PC-3 (cell line): ENCODE results near the gene TK2. TPM values are rescaled to one million over a fixed set of nuclear protein-coding genes. Genes with fewer than 3 reads are reported as not detected.
"Not testable (repeated sequence)": the region's sequence is repeated elsewhere in the genome, so short reads cannot be mapped to it uniquely, and the experiment has no call there.

Experiments used
- ATAC-seq: fragments of 200-7000 bp; cut with Tn5 transposase; 2 replicates; pipeline ENCODE4 v1.9.1; 2020; ENCODE audit warnings: mild to moderate bottlenecking, moderate library complexity
- BruUV-seq: library from RNA; stranded (reverse); fragments of 400-500 nt; replicated peaks from 2 replicates; lab custom pipeline; 2021; lab: Mats Ljungman, UMichigan
- CTCF ChIA-PET: fragments of 300-600 bp; sonication (Branson Sonifier 250); formaldehyde crosslinking; loops from one replicate; lab custom pipeline; 2022; ENCODE audit warnings: antibody characterized with exemption; lab: Charles Lee
- POLR2A ChIA-PET: fragments of 300-600 bp; sonication (Branson Sonifier 250); formaldehyde crosslinking; loops from one replicate; lab custom pipeline; 2022; ENCODE audit warnings: antibody characterized with exemption; ENCODE audit not compliant: unreplicated experiment; lab: Charles Lee
- DNase-seq: peaks from one replicate; pipeline ENCODE4 v3.0.0-alpha.2; 2015
- H2AFZ ChIP-seq: fragments of 300-600 bp; sonication (generic); 2 replicates; pipeline ENCODE4 v1.6.0; 2016; ENCODE audit warnings: antibody characterized with exemption, low read length
- H3F3A ChIP-seq: fragments of 300-600 bp; sonication (generic); one replicate; pipeline ENCODE4 v1.6.0; 2017; ENCODE audit warnings: antibody characterized with exemption, low read length, control low read depth, mild to moderate bottlenecking; ENCODE audit not compliant: unreplicated experiment
- H3K27ac ChIP-seq: fragments of 300-600 bp; sonication (generic); 2 replicates; pipeline ENCODE4 v1.5.1; 2016; ENCODE audit warnings: mild to moderate bottlenecking, low read length
- H3K27me3 ChIP-seq: fragments of 300-600 bp; sonication (generic); 2 replicates; pipeline ENCODE4 v1.6.1; 2016; ENCODE audit warnings: low read length, mixed read lengths
- H3K36me3 ChIP-seq: fragments of 300-600 bp; sonication (generic); 2 replicates; pipeline ENCODE4 v1.6.1; 2016; ENCODE audit warnings: low read depth, mixed run types, low read length, mixed read lengths
- H3K4me1 ChIP-seq: fragments of 300-600 bp; sonication (generic); 2 replicates; pipeline ENCODE4 v1.5.1; 2016; ENCODE audit warnings: low read length; ENCODE audit not compliant: insufficient read depth
- H3K4me2 ChIP-seq: fragments of 300-600 bp; sonication (generic); 2 replicates; pipeline ENCODE4 v1.6.0; 2016; ENCODE audit warnings: low read length
- H3K4me3 ChIP-seq: fragments of 300-600 bp; sonication (generic); 2 replicates; pipeline ENCODE4 v1.5.1; 2016; ENCODE audit warnings: mild to moderate bottlenecking, low read length, mixed read lengths
- H3K79me2 ChIP-seq: fragments of 300-600 bp; sonication (generic); 2 replicates; pipeline ENCODE4 v1.6.1; 2017; ENCODE audit warnings: low read length, mixed read lengths
- H3K9ac ChIP-seq: fragments of 300-600 bp; sonication (generic); 2 replicates; pipeline ENCODE4 v1.6.0; 2016; ENCODE audit warnings: mild to moderate bottlenecking, low read length
- H3K9me2 ChIP-seq: fragments of 300-600 bp; sonication (generic); replicated peaks from 2 replicates; pipeline ENCODE4 v1.6.1; 2016; ENCODE audit warnings: mixed run types, low read length, mixed read lengths
- H3K9me3 ChIP-seq: fragments of 300-600 bp; sonication (generic); 2 replicates; pipeline ENCODE4 v1.6.1; 2016; ENCODE audit warnings: low read length, mixed read lengths
- H4K20me1 ChIP-seq: fragments of 300-600 bp; sonication (generic); 2 replicates; pipeline ENCODE4 v1.6.1; 2016; ENCODE audit warnings: low read length, mixed read lengths
- EZH2 ChIP-seq: fragments of 300-600 bp; sonication (generic); IDR thresholded peaks from one replicate; pipeline ENCODE4 v1.6.1; 2017; ENCODE audit warnings: antibody characterized with exemption, mild to moderate bottlenecking, low read length; ENCODE audit not compliant: unreplicated experiment
- EZH2phosphoT487 ChIP-seq: fragments of 300-600 bp; sonication (generic); IDR thresholded peaks from 2 replicates; pipeline ENCODE4 v1.6.1; 2018; ENCODE audit warnings: mild to moderate bottlenecking, antibody characterized with exemption, low read length, borderline replicate concordance
- intact Hi-C: fragments of 100-400 bp; cut with micrococcal nuclease; formaldehyde crosslinking; loops from 2 replicates; pipeline ENCODE4 v1.9.0; 2023
- total RNA-seq: library from RNA; depleted of rRNA; stranded (reverse); fragments of >200 nt; gene quantifications from 2 replicates; pipeline ENCODE4 v1.2.3, GENCODE V29; 2014
- TF ChIP-seq, protein P1 (sequence below): fragments of 300-600 bp; sonication (generic); conservative IDR thresholded peaks from 2 replicates; pipeline ENCODE4 v1.5.1; 2017; ENCODE audit warnings: antibody characterized with exemption, low read depth, mild to moderate bottlenecking, low read length

Gene TK2
- total RNA-seq, 1 experiment from 2014 or later = 8.3 TPM

DNA sequence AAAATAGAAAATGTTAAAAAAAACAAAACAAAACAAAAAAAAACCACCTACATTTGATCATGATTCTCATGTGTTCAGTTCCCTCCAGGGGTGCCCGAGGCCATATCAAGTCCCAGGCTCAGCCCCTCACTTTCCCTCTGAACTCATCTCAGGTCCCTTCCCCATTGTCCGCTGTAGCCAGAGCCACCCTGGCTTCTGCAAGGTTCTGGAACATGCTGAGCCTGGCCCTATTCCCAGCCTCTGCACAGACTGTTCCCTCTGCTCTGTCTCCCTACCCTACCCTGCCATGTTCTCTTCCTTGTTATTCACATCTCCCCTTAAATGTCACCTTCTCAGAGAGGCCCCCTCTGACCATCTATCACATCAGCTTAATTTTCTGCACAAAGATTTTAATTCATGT, 46.9 kb downstream of the TK2 start:
- no peaks in the 10 kb centered on the region for H3K9me2 ChIP-seq
- no TSS peak for BruUV-seq
- H3K79me2 ChIP-seq = no peaks in the 10 kb centered on the region
- no peak for ATAC-seq
- H3K9ac ChIP-seq = no peak overlapping the region
- TF ChIP-seq EZH2 = no peak
- TF ChIP-seq EZH2phosphoT487 = no peak
- TF ChIP-seq, protein P1, sequence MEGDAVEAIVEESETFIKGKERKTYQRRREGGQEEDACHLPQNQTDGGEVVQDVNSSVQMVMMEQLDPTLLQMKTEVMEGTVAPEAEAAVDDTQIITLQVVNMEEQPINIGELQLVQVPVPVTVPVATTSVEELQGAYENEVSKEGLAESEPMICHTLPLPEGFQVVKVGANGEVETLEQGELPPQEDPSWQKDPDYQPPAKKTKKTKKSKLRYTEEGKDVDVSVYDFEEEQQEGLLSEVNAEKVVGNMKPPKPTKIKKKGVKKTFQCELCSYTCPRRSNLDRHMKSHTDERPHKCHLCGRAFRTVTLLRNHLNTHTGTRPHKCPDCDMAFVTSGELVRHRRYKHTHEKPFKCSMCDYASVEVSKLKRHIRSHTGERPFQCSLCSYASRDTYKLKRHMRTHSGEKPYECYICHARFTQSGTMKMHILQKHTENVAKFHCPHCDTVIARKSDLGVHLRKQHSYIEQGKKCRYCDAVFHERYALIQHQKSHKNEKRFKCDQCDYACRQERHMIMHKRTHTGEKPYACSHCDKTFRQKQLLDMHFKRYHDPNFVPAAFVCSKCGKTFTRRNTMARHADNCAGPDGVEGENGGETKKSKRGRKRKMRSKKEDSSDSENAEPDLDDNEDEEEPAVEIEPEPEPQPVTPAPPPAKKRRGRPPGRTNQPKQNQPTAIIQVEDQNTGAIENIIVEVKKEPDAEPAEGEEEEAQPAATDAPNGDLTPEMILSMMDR = no peak
- no peaks in the 10 kb centered on the region for H3F3A ChIP-seq
- ChIA-PET POLR2A (no interaction called here), CTCF (no interaction called here)
- intact Hi-C loops = no loop called here
- no peak for DNase-seq
- no peaks in the 10 kb centered on the region for H4K20me1 ChIP-seq
- no peak overlapping the region for H3K4me2 ChIP-seq
- no peak overlapping the region for H3K4me3 ChIP-seq
- H3K4me1 ChIP-seq = peaks cover 16% of the 10 kb centered on the region
- no peaks in the 10 kb centered on the region for H3K9me3 ChIP-seq
- H3K36me3 ChIP-seq = no peaks in the 10 kb centered on the region
- H2AFZ ChIP-seq = no peak overlapping the region
- no peaks in the 10 kb centered on the region for H3K27me3 ChIP-seq
- no peak overlapping the region for H3K27ac ChIP-seq

DNA sequence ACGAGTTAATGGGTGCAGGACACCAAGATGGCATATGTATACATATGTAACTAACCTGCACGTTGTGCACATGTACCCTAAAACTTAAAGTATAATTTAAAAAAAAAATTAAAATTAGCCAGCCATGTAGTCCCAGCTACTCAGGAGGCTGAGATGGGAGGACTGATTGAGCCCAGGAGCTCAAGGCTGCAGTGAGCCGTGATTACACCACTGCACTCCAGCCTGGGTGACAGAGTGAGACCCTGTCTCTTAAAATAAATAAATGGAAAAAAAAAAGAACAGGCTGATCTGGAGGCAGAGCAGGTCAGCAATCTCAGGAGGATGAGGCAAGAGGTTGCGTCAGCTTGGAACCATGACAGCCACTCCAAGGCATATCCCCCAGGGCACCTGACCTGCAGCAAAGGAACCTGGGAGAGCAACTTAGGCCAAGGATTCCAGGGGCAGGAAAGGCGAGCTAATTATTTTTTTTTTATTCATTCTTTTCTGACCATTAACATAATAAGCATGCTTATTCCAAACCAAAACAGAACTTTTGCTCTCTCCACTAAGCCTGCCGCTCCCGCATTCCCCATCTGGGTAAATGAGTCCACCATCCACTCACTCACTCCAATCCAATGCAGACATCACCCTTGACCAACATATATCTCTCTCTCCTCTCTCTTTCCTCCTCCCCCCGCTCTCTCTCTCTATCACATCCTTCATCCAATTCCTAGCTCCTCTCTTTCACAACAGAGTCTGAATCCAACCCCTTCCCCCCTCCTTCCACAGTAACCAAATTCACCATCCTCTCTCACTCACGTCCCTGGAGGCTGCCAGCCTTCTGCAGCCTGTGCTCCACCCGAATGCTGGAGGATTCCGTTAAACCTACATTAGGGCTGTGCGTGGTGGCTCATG, 47.7 kb downstream of the TK2 start:
- no peaks in the 10 kb centered on the region for H3F3A ChIP-seq
- POLR2A ChIA-PET = interaction anchor here (0.6 kb wide), 1 partner anchor 51 kb away, joined by 3 read pairs; no protein-coding TSS in a partner anchor
- no peaks in the 10 kb centered on the region for H4K20me1 ChIP-seq
- H3K4me1 ChIP-seq = peaks cover 8% of the 10 kb centered on the region; the same call in 1 of the 2 replicates
- CTCF ChIA-PET = interaction anchor here (0.6 kb wide), 1 partner anchor 10 kb away, joined by 3 read pairs; no protein-coding TSS in a partner anchor
- ATAC-seq (no peak), DNase-seq (no peak)
- no peak overlapping the region for H3K4me2 ChIP-seq
- H3K4me3 ChIP-seq = no peak overlapping the region
- no peaks in the 10 kb centered on the region for H3K9me2 ChIP-seq
- no peaks in the 10 kb centered on the region for H3K9me3 ChIP-seq
- H3K27ac ChIP-seq = no peak overlapping the region
- no peaks in the 10 kb centered on the region for H3K27me3 ChIP-seq
- TF ChIP-seq EZH2 = no peak
- no peak for TF ChIP-seq EZH2phosphoT487
- TF ChIP-seq, protein P1 = no peak
- no peak overlapping the region for H2AFZ ChIP-seq
- no peak overlapping the region for H3K9ac ChIP-seq
- intact Hi-C loops = no loop called here
- no TSS peak for BruUV-seq
- H3K36me3 ChIP-seq = no peaks in the 10 kb centered on the region
- no peaks in the 10 kb centered on the region for H3K79me2 ChIP-seq

DNA sequence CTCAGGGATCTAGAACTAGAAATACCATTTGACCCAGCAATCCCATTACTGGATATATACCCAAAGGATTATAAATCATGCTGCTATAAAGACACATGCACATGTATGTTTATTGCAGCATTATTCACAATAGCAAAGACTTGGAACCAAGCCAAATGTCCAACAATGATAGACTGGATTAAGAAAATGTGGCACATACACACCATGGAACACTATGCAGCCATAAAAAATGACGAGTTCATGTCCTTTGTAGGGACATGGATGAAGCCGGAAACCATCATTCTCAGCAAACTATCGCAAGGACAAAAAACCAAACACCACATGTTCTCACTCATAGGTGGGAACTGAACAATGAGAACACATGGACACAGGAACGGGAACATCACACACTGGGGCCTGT, 48.4 kb downstream of the TK2 start:
- H3F3A ChIP-seq, H3K4me1 ChIP-seq, H2AFZ ChIP-seq, H3K9me2 ChIP-seq, H3K9me3 ChIP-seq, H3K27me3 ChIP-seq, CTCF ChIA-PET, H3K27ac ChIP-seq, H3K4me3 ChIP-seq, H3K36me3 ChIP-seq, H3K79me2 ChIP-seq, DNase-seq, intact Hi-C loops, H4K20me1 ChIP-seq, H3K4me2 ChIP-seq, H3K9ac ChIP-seq, ATAC-seq, BruUV-seq: not testable (repeated sequence)
- POLR2A ChIA-PET = interaction anchor here (0.6 kb wide), 1 partner anchor 52 kb away, joined by 3 read pairs; no protein-coding TSS in a partner anchor

DNA sequence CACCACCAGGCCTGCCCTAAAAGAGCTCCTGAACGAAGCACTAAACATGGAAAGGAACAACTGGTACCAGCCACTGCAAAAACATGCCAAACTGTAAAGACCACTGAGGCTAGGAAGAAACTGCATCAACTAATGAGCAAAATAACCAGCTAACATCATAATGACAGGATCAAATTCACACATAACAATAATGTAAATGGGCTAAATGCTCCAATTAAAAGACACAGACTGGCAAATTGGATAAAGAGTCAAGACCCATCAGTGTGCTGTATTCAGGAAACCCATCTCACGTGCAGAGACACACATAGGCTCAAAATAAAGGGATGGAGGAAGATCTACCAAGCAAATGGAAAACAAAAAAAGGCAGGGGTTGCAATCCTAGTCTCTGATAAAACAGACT, 52.0 kb downstream of the TK2 start:
- POLR2A ChIA-PET, H3K79me2 ChIP-seq, H3K9me2 ChIP-seq, H3K9ac ChIP-seq, H3K27me3 ChIP-seq, ATAC-seq, BruUV-seq, H3K4me3 ChIP-seq, H3F3A ChIP-seq, H3K4me1 ChIP-seq, H4K20me1 ChIP-seq, H3K4me2 ChIP-seq, H3K36me3 ChIP-seq, H3K27ac ChIP-seq, H2AFZ ChIP-seq, H3K9me3 ChIP-seq, DNase-seq, intact Hi-C loops, CTCF ChIA-PET: not testable (repeated sequence)

DNA sequence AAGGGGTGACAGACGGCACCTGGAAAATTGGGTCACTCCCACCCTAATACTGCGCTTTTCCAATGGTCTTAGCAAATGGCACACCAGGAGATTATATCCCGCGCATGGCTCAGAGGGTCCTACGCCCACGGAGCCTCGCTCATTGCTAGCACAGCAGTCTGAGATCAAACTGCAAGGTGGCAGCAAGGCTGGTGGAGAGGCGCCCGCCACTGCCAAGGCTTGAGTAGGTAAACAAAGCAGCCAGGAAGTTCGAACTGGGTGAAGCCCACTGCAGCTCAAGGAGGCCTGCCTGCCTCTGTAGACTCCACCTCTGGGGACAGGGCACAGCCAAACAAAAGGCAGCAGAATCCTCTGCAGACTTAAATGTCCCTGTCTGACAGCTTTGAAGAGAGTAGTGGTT, 53.7 kb downstream of the TK2 start:
- ATAC-seq, POLR2A ChIA-PET, H3F3A ChIP-seq, H3K4me2 ChIP-seq, H3K36me3 ChIP-seq, intact Hi-C loops, BruUV-seq, CTCF ChIA-PET, H3K27ac ChIP-seq, H4K20me1 ChIP-seq, H3K9me3 ChIP-seq, DNase-seq, H2AFZ ChIP-seq, H3K4me3 ChIP-seq, H3K9ac ChIP-seq, H3K9me2 ChIP-seq, H3K79me2 ChIP-seq, H3K27me3 ChIP-seq, H3K4me1 ChIP-seq: not testable (repeated sequence)
